ENCODE measurements around the gene SELENBP1. TPM values are rescaled to one million over a fixed set of nuclear protein-coding genes. Genes with fewer than 3 reads are reported as not detected.
A peak's percentile ranks its signal among the peaks of the same experiment; 100 is the strongest.
"Not testable (repeated sequence)": the region's sequence is repeated elsewhere in the genome, so short reads cannot be mapped to it uniquely, and the experiment has no call there.

Gene SELENBP1
- total RNA-seq, 1 donor from 2014 or later = 413 TPM

DNA sequence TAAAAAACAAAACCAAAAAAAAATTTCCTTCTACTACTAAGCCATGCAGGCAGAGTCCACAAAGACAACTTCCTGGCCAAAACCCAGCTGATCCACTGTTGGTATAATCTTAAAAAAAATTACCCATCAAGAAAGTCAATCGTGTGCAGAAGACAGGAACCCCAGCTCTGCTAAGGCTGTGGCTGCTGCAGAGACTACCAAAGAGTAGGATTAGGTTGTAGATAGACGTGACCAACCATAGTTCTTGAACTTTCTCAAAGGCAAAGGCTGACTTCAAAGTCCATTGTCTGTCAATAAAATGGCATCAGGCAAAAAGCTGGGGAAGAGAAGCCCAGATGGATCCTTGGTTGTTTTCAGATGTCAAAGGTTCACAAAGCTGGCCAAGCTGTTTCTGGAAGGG, 30.3 kb upstream of the SELENBP1 start:
- TF ChIP-seq, protein P1, sequence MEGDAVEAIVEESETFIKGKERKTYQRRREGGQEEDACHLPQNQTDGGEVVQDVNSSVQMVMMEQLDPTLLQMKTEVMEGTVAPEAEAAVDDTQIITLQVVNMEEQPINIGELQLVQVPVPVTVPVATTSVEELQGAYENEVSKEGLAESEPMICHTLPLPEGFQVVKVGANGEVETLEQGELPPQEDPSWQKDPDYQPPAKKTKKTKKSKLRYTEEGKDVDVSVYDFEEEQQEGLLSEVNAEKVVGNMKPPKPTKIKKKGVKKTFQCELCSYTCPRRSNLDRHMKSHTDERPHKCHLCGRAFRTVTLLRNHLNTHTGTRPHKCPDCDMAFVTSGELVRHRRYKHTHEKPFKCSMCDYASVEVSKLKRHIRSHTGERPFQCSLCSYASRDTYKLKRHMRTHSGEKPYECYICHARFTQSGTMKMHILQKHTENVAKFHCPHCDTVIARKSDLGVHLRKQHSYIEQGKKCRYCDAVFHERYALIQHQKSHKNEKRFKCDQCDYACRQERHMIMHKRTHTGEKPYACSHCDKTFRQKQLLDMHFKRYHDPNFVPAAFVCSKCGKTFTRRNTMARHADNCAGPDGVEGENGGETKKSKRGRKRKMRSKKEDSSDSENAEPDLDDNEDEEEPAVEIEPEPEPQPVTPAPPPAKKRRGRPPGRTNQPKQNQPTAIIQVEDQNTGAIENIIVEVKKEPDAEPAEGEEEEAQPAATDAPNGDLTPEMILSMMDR (IDR thresholded peaks at IDR 0.05) = no peak
- no peak for ATAC-seq
- no peak for DNase-seq
- Histone ChIP-seq H3K4me3 (no peak overlapping the region), H3K4me1 (peaks cover 17% of the 10 kb centered on the region), H3K9me3 (no peaks in the 10 kb centered on the region), H3K27ac (no peak overlapping the region), H3K27me3 (ENCODE audit: low read depth) (no peaks in the 10 kb centered on the region), H3K36me3 (peaks cover 74% of the 10 kb centered on the region)
- intact Hi-C loops (cut with DNase I) = no loop called here

DNA sequence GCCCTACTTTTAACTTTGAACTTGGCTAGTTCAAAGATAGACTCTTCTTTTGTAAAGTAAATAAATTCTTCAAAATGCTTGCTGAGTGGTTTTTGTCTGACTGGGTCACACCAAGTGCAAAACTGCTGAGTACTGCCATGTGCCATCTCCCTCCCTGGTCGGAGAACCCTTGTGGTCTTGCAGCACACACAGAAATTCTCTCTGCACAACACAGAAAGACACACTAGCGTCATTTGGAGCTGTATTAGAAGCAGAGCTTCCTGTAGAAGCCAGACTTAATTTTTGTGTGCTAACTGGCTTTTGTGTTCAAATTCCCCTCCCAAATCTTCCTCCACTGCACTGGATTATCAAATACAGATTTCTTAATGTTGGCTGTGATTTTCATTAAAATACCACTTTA, 29.4 kb upstream of the SELENBP1 start:
- no peaks in the 10 kb centered on the region for H3K9me3 ChIP-seq
- intact Hi-C loops (cut with DNase I) = no loop called here
- peaks cover 17% of the 10 kb centered on the region for H3K4me1 ChIP-seq
- no peak overlapping the region for H3K4me3 ChIP-seq
- ATAC-seq (no peak), DNase-seq (no peak)
- H3K27me3 ChIP-seq (ENCODE audit: low read depth) = no peaks in the 10 kb centered on the region
- TF ChIP-seq, protein P1 (IDR thresholded peaks at IDR 0.05) = no peak
- no peak overlapping the region for H3K27ac ChIP-seq
- peaks cover 65% of the 10 kb centered on the region for H3K36me3 ChIP-seq

DNA sequence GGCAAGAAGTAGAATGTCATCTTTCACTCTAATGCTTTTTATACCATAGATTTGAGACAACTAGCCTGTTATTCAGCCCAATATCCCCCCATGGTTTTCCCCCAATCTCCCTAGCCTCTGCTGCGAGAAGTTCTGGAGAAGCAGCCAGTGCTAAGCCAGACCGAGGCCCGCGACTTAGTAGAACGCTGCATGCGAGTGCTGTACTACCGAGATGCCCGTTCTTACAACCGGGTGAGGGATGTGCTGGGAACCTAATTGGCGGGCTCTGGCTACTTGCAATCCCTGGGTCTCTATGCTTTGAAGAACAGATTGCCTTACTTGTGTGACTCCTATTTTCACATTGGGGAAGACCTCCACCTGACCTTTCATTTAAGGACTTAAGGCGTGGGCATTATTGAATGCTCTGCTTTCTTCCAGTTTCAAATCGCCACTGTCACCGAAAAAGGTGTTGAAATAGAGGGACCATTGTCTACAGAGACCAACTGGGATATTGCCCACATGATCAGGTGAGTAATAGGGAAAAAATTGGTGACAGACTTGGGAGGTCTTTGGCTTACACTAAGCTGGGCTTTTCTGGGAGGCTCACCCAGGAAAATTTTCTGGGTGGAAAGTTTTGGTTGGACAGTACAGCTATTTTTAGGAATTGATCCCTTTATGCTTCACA, 28.8 kb upstream of the SELENBP1 start:
- TF ChIP-seq, protein P1 (IDR thresholded peaks at IDR 0.05) = no peak
- H3K27ac ChIP-seq = no peak overlapping the region
- H3K4me1 ChIP-seq = peaks cover 17% of the 10 kb centered on the region
- ATAC-seq (no peak), DNase-seq (no peak)
- no peaks in the 10 kb centered on the region for H3K9me3 ChIP-seq
- H3K36me3 ChIP-seq = peaks cover 59% of the 10 kb centered on the region
- H3K4me3 ChIP-seq = no peak overlapping the region
- intact Hi-C loops (cut with DNase I) = no loop called here
- no peaks in the 10 kb centered on the region for H3K27me3 ChIP-seq (ENCODE audit: low read depth)

DNA sequence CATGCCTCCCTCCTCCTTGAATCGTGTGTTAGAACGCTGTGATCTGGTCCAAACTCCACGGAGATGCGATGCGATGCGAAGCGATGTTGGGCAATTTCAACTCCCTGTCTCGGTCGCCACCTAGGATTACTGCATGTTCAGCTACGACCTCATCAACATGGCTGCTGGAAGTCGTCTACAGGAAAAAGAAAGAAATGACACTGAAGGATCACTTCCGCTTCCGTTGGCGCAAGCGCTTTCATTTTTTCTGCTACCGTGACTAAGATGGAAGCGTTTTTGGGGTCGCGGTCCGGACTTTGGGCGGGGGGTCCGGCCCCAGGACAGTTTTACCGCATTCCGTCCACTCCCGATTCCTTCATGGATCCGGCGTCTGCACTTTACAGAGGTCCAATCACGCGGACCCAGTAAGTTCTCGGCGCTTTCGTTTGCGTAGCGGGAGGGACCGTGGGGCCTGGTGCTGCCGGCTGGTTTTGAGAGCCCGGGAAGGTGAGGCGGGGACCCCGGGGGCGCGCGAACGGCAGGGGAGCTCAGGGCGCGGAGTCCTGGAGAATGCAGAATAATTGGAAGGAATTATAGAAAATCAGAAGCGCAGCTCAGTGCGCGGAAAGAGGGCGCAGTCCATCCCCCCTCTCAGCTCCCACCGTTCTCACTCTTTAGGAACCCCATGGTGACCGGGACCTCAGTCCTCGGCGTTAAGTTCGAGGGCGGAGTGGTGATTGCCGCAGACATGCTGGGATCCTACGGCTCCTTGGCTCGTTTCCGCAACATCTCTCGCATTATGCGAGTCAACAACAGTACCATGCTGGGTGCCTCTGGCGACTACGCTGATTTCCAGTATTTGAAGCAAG, 27.0 kb upstream of the SELENBP1 start, which contains the start of gene PSMB4:
TSS of gene PSMB4 (plus strand) at position 250 of the 848 bp plus-strand sequence. CDS start at position 265, 15 bp downstream.
- DNase-seq = peak; percentile 78

DNA sequence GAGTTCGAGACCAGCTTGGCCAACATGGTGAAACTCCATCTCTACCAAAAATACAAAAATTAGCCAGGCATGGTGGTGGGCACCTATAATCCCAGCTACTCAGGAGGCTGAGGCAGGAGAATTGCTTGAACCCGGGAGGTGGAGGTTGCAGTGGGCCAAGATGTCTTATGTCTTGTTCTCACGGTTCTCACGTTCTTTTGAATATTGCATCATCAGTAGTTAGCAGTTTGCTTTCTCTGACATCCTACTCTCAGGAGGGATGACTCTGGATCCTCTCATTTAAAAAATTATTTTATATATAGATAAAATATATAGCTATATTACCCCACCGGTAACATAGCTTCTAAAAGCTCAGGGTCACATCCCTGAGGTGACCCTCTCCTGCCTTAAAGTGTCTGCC, 23.8 kb upstream of the SELENBP1 start:
- H3K27ac ChIP-seq; H3K36me3 ChIP-seq; H3K27me3 ChIP-seq (ENCODE audit: low read depth); intact Hi-C loops (cut with DNase I); H3K4me3 ChIP-seq; DNase-seq; H3K9me3 ChIP-seq; ATAC-seq: not testable (repeated sequence)
- H3K4me1 ChIP-seq = peaks cover 13% of the 10 kb centered on the region

More for the DNA sequence above, 27.0 kb upstream of the SELENBP1 start, which contains the start of gene PSMB4:
- intact Hi-C loops (cut with DNase I) = no loop called here
- Histone ChIP-seq H3K27ac (peak within 1 kb of the TSS; percentile 93), H3K9me3 (no peaks in the 10 kb centered on the region), H3K27me3 (ENCODE audit: low read depth) (no peaks in the 10 kb centered on the region), H3K36me3 (peaks cover 42% of the 10 kb centered on the region), H3K4me1 (peaks cover 17% of the 10 kb centered on the region), H3K4me3 (peak within 1 kb of the TSS; percentile 98)
- peak; percentile 95 to 97 for ATAC-seq
- TF ChIP-seq, protein P1 (IDR thresholded peaks at IDR 0.05) = peak; percentile 32

DNA sequence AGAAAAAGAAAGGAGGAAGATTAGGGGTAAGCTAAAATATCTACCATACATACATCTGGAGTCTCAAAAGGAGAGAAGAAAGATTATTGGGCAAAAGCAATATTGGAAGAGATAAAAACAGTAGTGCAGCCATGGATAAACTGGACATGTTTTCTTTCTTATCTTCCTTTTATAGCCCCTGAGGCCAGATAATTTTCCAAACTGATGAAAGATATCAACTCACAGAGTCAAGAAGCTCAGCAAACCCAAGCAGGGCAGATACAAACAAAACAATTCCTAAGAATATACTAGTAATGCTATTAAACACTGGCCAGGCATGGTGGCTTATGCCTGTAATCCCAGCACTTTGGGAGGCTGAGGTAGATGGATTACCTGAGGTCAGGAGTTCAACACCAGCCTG, 21.1 kb upstream of the SELENBP1 start:
- H3K27me3 ChIP-seq (ENCODE audit: low read depth) = no peaks in the 10 kb centered on the region

More for the DNA sequence above, 21.1 kb upstream of the SELENBP1 start:
- DNase-seq (no peak), ATAC-seq (no peak)
- intact Hi-C loops (cut with DNase I) = no loop called here
- no peaks in the 10 kb centered on the region for H3K9me3 ChIP-seq
- TF ChIP-seq, protein P1 (IDR thresholded peaks at IDR 0.05) = no peak
- no peak overlapping the region for H3K27ac ChIP-seq
- no peak overlapping the region for H3K4me3 ChIP-seq
- no peaks in the 10 kb centered on the region for H3K36me3 ChIP-seq
- no peaks in the 10 kb centered on the region for H3K4me1 ChIP-seq
